Activated T-cell treated with anti-CD3 and anti-CD28 coated beads for 48 hours (primary cell): Measurements from ENCODE around the gene KCNIP1.

Experiments used
- DNase-seq: peaks from one replicate; pipeline ENCODE4 v3.0.0-alpha.2; 2020; ENCODE audit warnings: low read depth

Gene KCNIP1

GRCh38 chr5:170508660-170509347, 5.0 kb downstream of the KCNIP1 start:
- DNase-seq, result no peak

- DNase-seq, result no peak
These were observed 5.5 kb downstream of the KCNIP1 start for GRCh38 chr5:170509348-170509660.

GRCh38 chr5:170510126-170510525, 6.3 kb downstream of the KCNIP1 start:
- no peak for DNase-seq

GRCh38 chr5:170510559-170510958, 6.7 kb downstream of the KCNIP1 start:
- DNase-seq, result no peak

- no peak for DNase-seq
These were observed 7.9 kb downstream of the KCNIP1 start for GRCh38 chr5:170511551-170512258.

- DNase-seq, result no peak
These were observed 10.2 kb downstream of the KCNIP1 start for GRCh38 chr5:170513856-170514525.

- DNase-seq, result no peak
These were observed 13.6 kb downstream of the KCNIP1 start for GRCh38 chr5:170517411-170517810.

- DNase-seq, result no peak
These were observed 14.5 kb downstream of the KCNIP1 start for GRCh38 chr5:170518277-170518676.

- DNase-seq, result no peak
These were observed 15.7 kb downstream of the KCNIP1 start for GRCh38 chr5:170519549-170519948.

- DNase-seq, result no peak
These were observed 16.6 kb downstream of the KCNIP1 start for GRCh38 chr5:170520372-170520771.

GRCh38 chr5:170522211-170523141, 18.7 kb downstream of the KCNIP1 start:
- no peak for DNase-seq

GRCh38 chr5:170523142-170523551, 19.3 kb downstream of the KCNIP1 start:
- DNase-seq, result no peak

- DNase-seq, result no peak
These were observed 20.0 kb downstream of the KCNIP1 start for GRCh38 chr5:170523830-170524229.

GRCh38 chr5:170524576-170524975, 20.8 kb downstream of the KCNIP1 start:
- DNase-seq, result no peak

- DNase-seq, result no peak
These were observed 21.8 kb downstream of the KCNIP1 start for GRCh38 chr5:170525470-170526211.

- no peak for DNase-seq
These were observed 24.2 kb downstream of the KCNIP1 start for GRCh38 chr5:170527991-170528390.

- DNase-seq, result no peak
These were observed 25.2 kb downstream of the KCNIP1 start for GRCh38 chr5:170528976-170529375.

GRCh38 chr5:170532935-170533334, 29.1 kb downstream of the KCNIP1 start:
- no peak for DNase-seq

GRCh38 chr5:170533383-170533782, 29.6 kb downstream of the KCNIP1 start:
- DNase-seq, result no peak

- DNase-seq, result no peak
These were observed 30.4 kb downstream of the KCNIP1 start for GRCh38 chr5:170534177-170534576.

- DNase-seq, result no peak
These were observed 31.1 kb downstream of the KCNIP1 start for GRCh38 chr5:170534941-170535340.

- DNase-seq, result no peak
These were observed 32.7 kb downstream of the KCNIP1 start for GRCh38 chr5:170536525-170536924.
